Fibroblast of lung (primary cell): Measurements from ENCODE around the gene FEZF2. TPM values are rescaled to one million over a fixed set of nuclear protein-coding genes. Genes with fewer than 3 reads are reported as not detected.

Experiments
- DNase-seq, 2 donors: peaks; one replicate each; pipeline versions ENCODE4 v3.0.0 to v3.0.0-alpha.2; 2010; ENCODE audit warnings: low read depth in 2 of 2
- H2AFZ ChIP-seq: 2 replicates; pipeline ENCODE4 v1.5.1; 2012; ENCODE audit warnings: low read length, control low read depth, inconsistent platforms
- H3K27ac ChIP-seq: 2 replicates; pipeline ENCODE4 v1.5.1; 2011; ENCODE audit warnings: low read length, control low read depth; ENCODE audit not compliant: insufficient read depth
- H3K27me3 ChIP-seq: 2 replicates; pipeline ENCODE4 v1.5.1; 2011; ENCODE audit warnings: mild to moderate bottlenecking, low read length; ENCODE audit not compliant: control insufficient read depth, insufficient read depth
- H3K36me3 ChIP-seq: 2 replicates; pipeline ENCODE4 v1.5.1; 2011; ENCODE audit warnings: low read length; ENCODE audit not compliant: control insufficient read depth, insufficient read depth
- H3K4me1 ChIP-seq: 2 replicates; pipeline ENCODE4 v1.5.1; 2011; ENCODE audit warnings: low read length; ENCODE audit not compliant: control insufficient read depth, insufficient read depth; ENCODE audit errors: extremely low read depth
- H3K4me2 ChIP-seq: 2 replicates; pipeline ENCODE4 v1.5.1; 2011; ENCODE audit warnings: low read length, control low read depth; ENCODE audit not compliant: insufficient read depth; ENCODE audit errors: extremely low read depth
- H3K4me3 ChIP-seq, 4 experiments: fragments of 200-600 bp in 1 of 4; sonication (generic) in 1 of 4; replicated peaks in 1 of 4; 2 replicates each; pipeline ENCODE4 v1.5.1; 2011 to 2016; ENCODE audit warnings: low read length in 4 of 4, low read depth in 3 of 4, mild to moderate bottlenecking in 3 of 4, control low read depth in 2 of 4, inconsistent platforms in 1 of 4, mixed read lengths in 1 of 4; ENCODE audit not compliant: insufficient read depth in 1 of 4; ENCODE audit errors: control extremely low read depth in 1 of 4
- H3K79me2 ChIP-seq: 2 replicates; pipeline ENCODE4 v1.5.1; 2012; ENCODE audit warnings: mild to moderate bottlenecking, low read length, inconsistent platforms; ENCODE audit not compliant: control insufficient read depth, insufficient read depth
- H3K9ac ChIP-seq: 2 replicates; pipeline ENCODE4 v1.5.1; 2011; ENCODE audit warnings: mild to moderate bottlenecking, low read length, control low read depth; ENCODE audit not compliant: insufficient read depth
- H3K9me3 ChIP-seq: 2 replicates; pipeline ENCODE4 v1.5.1; 2012; ENCODE audit warnings: low read depth, low read length; ENCODE audit not compliant: control insufficient read depth, insufficient read depth
- H4K20me1 ChIP-seq: 2 replicates; pipeline ENCODE4 v1.5.1; 2011; ENCODE audit warnings: low read length; ENCODE audit not compliant: control insufficient read depth, insufficient read depth; ENCODE audit errors: extremely low read depth
- EZH2 ChIP-seq: IDR thresholded peaks from 2 replicates; pipeline ENCODE4 v1.5.1; 2012; ENCODE audit warnings: low read length, control low read depth, mild to moderate bottlenecking; ENCODE audit errors: missing control alignments
- polyA plus RNA-seq, 2 donors: library from polyadenylated mRNA; depleted of rRNA in 1 of 2; stranded (reverse) in 1 of 2; unstranded in 1 of 2; fragments of >200 nt; gene quantifications; 2 replicates each; pipeline ENCODE4 v1.2.1, GENCODE V29; 2011 to 2012; ENCODE audit warnings: missing spikeins in 1 of 2
- total RNA-seq: library from RNA; depleted of rRNA; stranded (reverse); fragments of >200 nt; gene quantifications from 2 replicates; pipeline ENCODE4 v1.2.1, GENCODE V29; 2014
- TF ChIP-seq, protein P1 (sequence below), 2 donors: IDR thresholded peaks in 1 of 2; conservative IDR thresholded peaks in 1 of 2; 1 replicate in 1 of 2; 2 replicates in 1 of 2; pipeline ENCODE4 v1.5.1; 2011 to 2012; ENCODE audit warnings: low read length in 2 of 2, control low read depth in 1 of 2, inconsistent platforms in 1 of 2, low read depth in 1 of 2, mild to moderate bottlenecking in 1 of 2

The FEZF2 gene
- total and polyA plus RNA-seq, 2 donors (not counting 1 experiment from before 2014, with no cell fraction given), result not detected

DNA sequence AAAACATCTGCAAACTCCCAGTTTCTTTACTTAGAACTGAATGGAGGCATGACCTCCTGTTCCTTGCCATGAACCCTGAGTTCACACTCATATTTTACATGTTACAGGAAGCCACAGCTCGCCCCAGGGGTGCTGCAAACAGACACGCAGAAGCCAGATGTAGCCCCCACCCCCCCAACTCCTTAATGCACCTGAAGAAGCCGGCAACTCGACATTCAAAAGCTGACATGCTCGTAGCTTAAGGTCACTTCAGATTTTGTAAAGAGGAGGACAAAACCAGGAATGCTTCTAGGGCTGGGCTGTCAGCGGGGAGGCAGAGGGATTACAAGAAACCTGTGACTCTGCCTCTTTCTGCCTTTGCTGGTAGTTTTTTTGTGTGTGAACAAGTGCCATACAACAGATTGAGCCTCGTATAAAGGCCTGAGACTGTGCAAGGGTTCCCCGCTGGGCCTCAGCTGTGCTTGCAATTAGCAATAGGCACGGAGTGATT lies 42.0 kb upstream of the FEZF2 start:
- H4K20me1 ChIP-seq, result no peaks in the 10 kb centered on the region
- H3K79me2 ChIP-seq, result no peaks in the 10 kb centered on the region
- no peaks in the 10 kb centered on the region for H3K9me3 ChIP-seq
- H3K9ac ChIP-seq, result no peak overlapping the region
- no peaks in the 10 kb centered on the region for H3K4me1 ChIP-seq
- H3K4me3 ChIP-seq, result no peak overlapping the region
- H3K27me3 ChIP-seq, result no peaks in the 10 kb centered on the region
- no peak for DNase-seq
- TF ChIP-seq, protein P1, sequence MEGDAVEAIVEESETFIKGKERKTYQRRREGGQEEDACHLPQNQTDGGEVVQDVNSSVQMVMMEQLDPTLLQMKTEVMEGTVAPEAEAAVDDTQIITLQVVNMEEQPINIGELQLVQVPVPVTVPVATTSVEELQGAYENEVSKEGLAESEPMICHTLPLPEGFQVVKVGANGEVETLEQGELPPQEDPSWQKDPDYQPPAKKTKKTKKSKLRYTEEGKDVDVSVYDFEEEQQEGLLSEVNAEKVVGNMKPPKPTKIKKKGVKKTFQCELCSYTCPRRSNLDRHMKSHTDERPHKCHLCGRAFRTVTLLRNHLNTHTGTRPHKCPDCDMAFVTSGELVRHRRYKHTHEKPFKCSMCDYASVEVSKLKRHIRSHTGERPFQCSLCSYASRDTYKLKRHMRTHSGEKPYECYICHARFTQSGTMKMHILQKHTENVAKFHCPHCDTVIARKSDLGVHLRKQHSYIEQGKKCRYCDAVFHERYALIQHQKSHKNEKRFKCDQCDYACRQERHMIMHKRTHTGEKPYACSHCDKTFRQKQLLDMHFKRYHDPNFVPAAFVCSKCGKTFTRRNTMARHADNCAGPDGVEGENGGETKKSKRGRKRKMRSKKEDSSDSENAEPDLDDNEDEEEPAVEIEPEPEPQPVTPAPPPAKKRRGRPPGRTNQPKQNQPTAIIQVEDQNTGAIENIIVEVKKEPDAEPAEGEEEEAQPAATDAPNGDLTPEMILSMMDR (conservative IDR thresholded peaks at IDR 0.05 in 1 of 2, IDR thresholded peaks at IDR 0.05 in 1 of 2; ENCODE audit: low read depth in 1 of 2, low read length in 2 of 2), result no peak
- TF ChIP-seq EZH2, result no peak
- no peaks in the 10 kb centered on the region for H3K36me3 ChIP-seq
- no peak overlapping the region for H3K4me2 ChIP-seq
- H2AFZ ChIP-seq, result no peak overlapping the region
- H3K27ac ChIP-seq, result no peak overlapping the region

- H3K4me2 ChIP-seq, result no peak overlapping the region
- no peaks in the 10 kb centered on the region for H3K36me3 ChIP-seq
- no peak overlapping the region for H3K4me3 ChIP-seq
- no peak for DNase-seq
- no peaks in the 10 kb centered on the region for H3K79me2 ChIP-seq
- H3K27ac ChIP-seq, result no peak overlapping the region
- H4K20me1 ChIP-seq, result no peaks in the 10 kb centered on the region
- H2AFZ ChIP-seq, result no peak overlapping the region
- H3K9ac ChIP-seq, result no peak overlapping the region
- no peak for TF ChIP-seq EZH2
- TF ChIP-seq, protein P1 (conservative IDR thresholded peaks at IDR 0.05 in 1 of 2, IDR thresholded peaks at IDR 0.05 in 1 of 2; ENCODE audit: low read depth in 1 of 2, low read length in 2 of 2), result no peak
- no peaks in the 10 kb centered on the region for H3K9me3 ChIP-seq
- H3K4me1 ChIP-seq, result no peaks in the 10 kb centered on the region
- H3K27me3 ChIP-seq, result no peaks in the 10 kb centered on the region
Measured at GRCh38 chr3:62414786-62415185, 41.4 kb upstream of the FEZF2 start.

- DNase-seq, result no peak
- no peaks in the 10 kb centered on the region for H3K9me3 ChIP-seq
Measured at GRCh38 chr3:62413687-62414086, 40.3 kb upstream of the FEZF2 start.

More at GRCh38 chr3:62413687-62414086, 40.3 kb upstream of the FEZF2 start:
- no peaks in the 10 kb centered on the region for H3K27me3 ChIP-seq
- no peak overlapping the region for H3K27ac ChIP-seq
- no peak overlapping the region for H2AFZ ChIP-seq
- H3K4me1 ChIP-seq, result no peaks in the 10 kb centered on the region
- H3K9ac ChIP-seq, result no peak overlapping the region
- H3K4me3 ChIP-seq, result no peak overlapping the region
- H3K4me2 ChIP-seq, result no peak overlapping the region
- H3K36me3 ChIP-seq, result no peaks in the 10 kb centered on the region
- no peak for TF ChIP-seq EZH2
- TF ChIP-seq, protein P1 (conservative IDR thresholded peaks at IDR 0.05 in 1 of 2, IDR thresholded peaks at IDR 0.05 in 1 of 2; ENCODE audit: low read depth in 1 of 2, low read length in 2 of 2), result no peak
- no peaks in the 10 kb centered on the region for H4K20me1 ChIP-seq
- no peaks in the 10 kb centered on the region for H3K79me2 ChIP-seq
